ENCODE results near the gene CD177.
"Not testable (repeated sequence)": the region's sequence is repeated elsewhere in the genome, so short reads cannot be mapped to it uniquely, and the experiment has no call there.

CD177 gene

DNA sequence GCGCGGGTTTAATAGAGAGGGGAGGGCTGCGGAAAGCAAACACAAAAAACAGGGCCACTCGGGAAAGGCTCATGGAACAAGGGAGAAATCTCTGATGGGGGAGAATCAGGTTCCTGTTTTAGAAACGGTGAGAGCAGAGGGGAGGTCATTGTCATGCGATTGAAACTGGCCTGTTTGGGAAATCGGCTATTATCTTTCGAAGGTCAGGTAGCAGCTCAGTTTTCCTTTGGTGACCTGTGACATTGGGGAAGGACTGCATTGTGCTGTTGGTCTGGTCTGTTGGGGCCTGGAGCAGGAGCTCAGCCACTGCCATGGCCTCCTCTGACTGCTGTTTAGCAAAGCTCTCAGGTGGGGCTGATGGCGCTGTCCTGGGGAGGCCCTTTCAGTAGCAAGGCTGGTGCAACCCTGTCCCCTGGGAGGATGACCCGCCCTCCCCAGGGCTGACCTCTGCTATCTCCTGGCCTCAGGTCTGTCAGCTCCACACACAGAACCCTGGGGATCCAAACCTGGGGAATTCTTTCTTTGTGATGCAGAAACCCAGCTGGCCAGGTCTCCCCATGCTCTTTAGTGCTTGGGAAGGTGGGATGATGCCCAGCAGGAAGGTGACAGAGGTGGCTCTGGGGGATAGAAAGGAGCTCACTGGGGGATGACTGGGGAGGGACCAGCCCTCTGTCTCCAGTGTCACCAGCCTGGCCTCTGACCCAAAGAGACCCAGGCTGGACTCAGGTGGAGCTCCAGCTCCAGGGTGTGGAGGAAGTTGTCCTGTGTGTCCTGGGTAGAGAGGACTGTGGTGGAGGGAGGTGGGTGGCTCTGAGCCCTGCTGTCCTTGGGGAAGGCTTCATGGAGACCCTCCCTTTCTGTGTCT, 21.2 kb upstream of the CD177 start:
- DNase-seq (ENCODE audit: low read depth in 3 of 3): no peak

DNA sequence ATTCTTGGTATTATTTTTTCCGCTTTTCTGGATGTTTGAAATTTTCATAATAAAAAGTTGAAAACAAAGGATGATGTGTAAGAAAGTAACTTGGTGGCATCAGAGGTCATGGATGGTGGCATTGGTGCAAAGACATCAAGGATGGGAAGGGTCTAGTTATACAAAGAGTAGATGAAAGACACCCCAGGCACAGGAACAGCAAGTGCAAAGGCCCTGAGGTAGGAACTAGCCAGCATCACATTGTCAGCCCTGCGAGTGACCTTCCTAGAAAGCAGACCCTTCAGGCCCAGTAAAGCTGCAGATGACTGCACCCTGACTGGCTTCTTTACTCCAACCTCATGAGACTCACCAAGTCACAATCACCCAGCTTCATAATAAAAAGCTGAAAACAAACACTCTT, 17.0 kb upstream of the CD177 start:
- DNase-seq (ENCODE audit: low read depth in 3 of 3): not testable (repeated sequence)

DNA sequence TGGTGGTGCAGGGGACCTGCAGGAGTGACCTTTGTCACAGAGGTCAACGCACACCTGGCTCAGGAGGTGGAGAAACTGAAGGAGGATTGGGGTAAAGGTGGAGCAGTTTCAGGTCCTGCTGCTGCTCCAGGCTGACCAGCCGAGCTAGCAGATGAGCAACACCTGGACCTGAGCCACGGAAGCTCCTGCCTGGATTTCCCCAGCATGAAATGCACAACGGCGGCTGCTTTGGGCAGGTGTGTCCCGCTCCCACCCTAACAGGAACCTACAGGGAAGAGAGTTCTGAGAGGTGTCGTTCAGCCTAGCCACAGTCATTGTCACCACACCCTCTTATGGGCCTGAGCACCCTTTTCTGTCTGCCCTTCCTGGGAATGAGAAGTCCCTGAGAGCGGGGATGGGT, 15.7 kb upstream of the CD177 start:
- no peak for DNase-seq (ENCODE audit: low read depth in 3 of 3)

DNA sequence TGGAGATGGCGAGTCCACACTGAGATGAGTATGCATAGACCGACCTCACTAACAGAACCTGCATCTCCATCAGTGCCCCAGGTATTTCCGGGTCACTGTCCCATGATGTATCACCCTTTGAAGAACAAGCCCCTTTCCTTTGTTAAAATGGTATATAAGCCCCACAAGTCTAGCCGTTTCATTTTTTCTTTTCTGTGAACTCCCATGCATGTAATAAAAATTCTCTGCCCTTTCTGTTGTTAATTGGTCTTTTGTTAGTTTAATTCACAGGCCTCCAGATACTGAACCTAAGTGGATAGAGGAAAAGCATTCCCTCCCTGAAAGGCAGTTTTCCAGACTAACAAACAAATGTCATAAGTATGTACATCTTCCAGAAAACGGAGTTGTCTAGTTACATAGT, 15.0 kb upstream of the CD177 start:
- DNase-seq (ENCODE audit: low read depth in 3 of 3): no peak

DNA sequence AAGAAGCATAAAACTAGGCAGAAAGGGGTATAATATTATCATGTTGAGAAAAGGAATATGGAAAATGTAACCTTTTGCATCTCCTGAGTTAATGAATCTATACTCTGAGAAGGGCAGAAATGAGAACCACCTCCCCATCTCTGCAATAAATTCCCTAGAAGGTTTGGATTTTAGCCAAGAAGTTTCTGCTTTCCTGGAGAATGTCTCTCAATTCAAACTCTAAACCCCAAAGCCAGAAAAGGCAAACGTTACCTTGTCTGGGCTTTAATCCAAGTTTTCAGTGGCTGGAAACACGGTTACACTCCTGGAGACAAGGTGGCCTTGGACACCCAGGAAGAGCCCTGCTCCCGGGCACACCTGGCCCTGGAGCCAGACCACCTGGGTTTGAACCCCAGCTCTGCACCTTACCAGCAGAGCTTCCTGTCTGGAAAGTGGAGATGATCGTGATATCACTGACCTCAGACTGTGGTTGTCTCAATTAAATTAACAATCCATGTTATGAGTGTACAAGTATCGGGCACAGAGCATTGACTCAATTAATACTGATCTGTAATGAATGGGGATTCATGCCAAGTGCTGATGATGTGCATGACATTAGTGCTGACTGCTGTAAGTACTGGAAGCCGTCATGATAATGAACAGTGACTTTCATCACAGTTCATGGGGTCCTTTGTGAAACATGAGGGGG, 14.1 kb upstream of the CD177 start:
- not testable (repeated sequence) for DNase-seq (ENCODE audit: low read depth in 3 of 3)

DNA sequence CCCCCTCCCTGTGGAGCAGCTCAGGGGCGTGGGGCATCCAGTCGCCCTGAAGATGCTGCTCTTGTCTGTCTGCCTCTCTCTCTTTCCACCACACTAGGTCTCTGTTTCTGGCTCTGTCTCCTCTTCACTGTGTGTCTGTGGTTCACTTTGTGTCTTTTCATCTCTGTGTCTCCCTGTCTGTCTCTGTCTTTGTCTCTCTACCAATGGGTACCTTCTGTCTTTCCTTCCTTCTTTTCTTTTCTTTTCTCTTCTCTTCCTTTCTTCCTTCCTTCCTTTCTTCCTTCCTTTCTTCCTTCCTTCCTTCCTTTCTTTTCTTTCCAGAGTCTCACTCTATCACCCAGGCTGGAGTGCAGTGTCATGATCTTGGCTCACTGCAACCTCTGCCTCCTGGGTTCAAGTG, 13.4 kb upstream of the CD177 start:
- not testable (repeated sequence) for DNase-seq (ENCODE audit: low read depth in 3 of 3)

DNA sequence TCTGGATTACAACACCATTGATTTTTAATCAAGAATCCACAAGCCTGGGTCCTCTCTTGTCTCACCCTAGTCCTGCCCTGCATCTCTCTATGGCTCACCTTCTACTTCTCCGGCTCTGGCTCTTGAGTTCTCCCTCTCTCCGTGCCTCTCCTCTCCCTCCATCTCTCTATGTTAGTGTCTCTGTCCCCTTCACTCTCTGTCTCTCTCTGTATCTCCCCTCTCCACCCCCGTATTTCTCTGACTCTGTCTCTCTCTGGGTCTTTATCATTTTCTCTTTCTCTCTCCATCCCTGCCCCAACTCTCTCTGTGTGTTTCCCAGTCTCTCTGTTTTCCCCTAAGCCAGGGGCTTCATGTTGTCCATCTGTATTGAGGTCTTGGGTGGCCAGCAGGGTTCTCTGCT, 12.4 kb upstream of the CD177 start:
- DNase-seq (ENCODE audit: low read depth in 3 of 3): not testable (repeated sequence)

DNA sequence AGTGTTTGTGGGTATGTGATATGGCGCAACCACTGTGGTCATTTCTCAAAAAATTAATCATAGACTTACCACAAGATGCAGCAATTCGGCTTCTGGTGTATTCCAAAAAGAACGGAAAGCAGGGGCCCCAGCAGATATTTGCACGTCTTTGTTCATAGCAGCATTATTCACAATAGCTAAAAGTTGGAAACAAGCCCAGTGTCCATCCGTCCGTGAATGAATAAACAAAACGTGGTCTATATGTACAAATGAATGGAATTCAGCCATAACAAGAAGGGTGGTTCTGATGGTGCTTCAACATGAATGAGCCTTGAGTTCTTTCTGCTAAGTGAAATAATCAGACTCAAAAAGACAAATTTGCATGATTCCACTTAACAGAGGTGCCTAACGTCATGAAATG, 11.4 kb upstream of the CD177 start:
- DNase-seq (ENCODE audit: low read depth in 3 of 3): not testable (repeated sequence)

DNA sequence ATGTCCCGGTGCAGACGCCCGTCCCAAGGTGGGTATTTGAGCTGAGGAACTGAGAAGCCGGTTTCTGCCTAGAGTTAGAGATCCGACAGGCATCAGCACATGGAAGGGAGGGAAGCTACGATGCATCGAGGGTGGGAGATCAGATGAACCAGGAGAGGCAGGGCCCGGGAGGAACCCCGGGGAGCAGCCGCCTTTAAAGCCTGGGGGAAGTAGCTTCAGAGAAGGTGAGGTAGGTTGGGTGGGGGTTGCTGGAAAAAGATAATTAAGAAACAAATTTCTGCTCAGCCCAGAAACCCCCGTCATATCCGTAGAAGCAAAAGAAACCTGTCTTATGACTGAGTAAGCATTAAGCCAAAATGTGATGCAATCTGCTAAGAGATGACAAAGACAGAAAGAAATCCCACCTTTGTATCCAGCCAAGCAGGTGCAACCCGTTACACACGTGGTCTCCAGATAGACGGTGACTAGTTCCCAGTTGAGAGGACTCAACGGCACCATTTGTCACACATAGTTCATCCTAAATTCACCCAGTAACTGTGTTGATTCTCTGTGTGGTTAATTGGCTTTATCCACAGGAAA, 9.1 kb upstream of the CD177 start:
- not testable (repeated sequence) for DNase-seq (ENCODE audit: low read depth in 3 of 3)

DNA sequence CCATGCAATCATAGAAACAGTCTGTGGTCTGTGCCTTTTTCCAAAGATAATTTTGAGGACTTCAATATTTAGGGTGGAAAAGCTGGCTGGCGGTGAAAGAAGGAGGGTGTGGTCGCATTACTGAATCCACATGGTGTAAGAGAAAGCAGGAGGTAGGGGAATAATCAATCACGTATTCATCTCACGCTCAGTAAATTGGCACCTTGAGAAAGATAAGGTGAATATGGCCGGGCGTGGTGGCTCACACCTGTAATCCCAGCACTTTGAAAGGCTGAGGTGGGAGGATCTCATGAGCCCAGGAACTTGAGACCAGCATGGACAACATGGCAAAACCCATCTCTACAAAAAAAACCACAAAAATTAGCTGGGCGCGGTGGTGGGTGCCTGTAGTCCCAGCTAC, 3.7 kb upstream of the CD177 start:
- DNase-seq (ENCODE audit: low read depth in 3 of 3): not testable (repeated sequence)

DNA sequence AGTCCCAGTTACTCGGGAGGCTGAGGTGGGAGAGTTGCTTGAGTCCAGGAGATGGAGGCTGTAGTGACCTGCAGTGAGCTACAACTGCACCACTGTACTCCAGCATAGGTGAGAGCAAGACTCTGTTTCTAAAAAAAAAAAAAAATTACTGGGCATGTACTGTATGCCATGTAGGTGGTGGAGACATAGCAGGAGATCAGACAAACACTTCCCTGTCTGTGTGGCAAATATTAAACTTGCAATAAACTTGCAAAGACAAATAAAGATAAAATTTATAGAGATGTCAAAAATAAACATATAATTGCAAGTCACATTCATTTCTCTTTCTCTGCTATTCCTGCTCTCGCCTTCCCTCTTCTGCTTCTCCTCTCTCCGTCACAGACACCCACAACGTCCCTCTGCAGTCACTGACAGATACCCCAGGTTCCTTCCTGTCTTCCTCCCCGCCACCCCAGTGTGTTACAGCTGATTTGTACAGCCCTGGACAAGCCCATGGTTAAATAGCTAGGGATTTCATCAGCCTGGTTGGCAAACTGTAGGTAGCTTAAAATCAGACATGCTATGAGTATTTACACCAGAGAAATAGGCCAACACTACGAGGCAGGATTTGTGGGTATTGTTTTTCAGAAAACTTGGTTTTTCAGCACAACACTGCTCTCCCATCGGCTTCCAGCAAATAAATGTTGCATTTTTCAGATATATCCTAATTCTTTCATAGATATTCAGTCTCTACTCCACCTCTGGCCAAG, 1.3 kb upstream of the CD177 start:
- DNase-seq (ENCODE audit: low read depth in 3 of 3): no peak

DNA sequence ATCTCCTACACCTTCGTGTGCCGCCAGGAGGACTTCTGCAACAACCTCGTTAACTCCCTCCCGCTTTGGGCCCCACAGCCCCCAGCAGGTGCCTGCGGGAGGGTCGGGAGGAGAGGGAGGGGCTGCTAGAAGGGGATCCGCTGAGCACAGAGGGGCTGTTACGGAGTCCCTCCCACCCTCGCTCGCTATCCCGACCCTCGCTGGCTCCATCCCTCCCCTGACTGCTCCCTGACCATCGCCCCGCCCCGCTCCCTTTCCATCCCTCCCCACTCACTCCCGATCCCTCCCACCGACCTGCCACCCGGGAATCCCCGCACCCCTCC, 780 bp downstream of the CD177 start:
- DNase-seq (ENCODE audit: low read depth in 3 of 3): no peak

DNA sequence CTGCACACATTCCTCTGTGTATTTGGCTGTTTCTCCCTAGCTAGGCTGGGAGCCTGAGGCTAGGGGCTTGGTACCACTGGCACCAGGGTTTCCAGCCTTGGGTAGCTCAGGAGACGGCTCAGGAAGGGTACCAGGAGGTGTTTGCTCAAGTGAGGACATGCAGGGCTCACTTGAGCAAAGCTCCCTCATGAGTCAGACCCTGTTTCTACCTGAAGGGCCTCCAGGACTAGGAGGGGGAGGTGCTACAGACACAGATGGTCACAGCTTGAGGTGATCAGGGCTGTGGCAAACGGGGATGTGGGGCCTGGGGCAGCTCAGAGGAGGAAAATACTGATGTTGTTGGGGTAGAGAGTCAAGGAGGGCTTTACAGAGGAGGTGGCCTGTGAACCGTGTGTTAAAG, 3.3 kb downstream of the CD177 start:
- not testable (repeated sequence) for DNase-seq (ENCODE audit: low read depth in 3 of 3)

DNA sequence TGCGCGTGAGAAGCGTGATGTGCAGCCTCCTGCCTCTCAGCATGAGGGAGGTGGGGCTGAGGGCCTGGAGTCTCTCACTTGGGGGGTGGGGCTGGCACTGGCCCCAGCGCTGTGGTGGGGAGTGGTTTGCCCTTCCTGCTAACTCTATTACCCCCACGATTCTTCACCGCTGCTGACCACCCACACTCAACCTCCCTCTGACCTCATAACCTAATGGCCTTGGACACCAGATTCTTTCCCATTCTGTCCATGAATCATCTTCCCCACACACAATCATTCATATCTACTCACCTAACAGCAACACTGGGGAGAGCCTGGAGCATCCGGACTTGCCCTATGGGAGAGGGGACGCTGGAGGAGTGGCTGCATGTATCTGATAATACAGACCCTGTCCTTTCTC, 8.7 kb downstream of the CD177 start:
- no peak for DNase-seq (ENCODE audit: low read depth in 3 of 3)

DNA sequence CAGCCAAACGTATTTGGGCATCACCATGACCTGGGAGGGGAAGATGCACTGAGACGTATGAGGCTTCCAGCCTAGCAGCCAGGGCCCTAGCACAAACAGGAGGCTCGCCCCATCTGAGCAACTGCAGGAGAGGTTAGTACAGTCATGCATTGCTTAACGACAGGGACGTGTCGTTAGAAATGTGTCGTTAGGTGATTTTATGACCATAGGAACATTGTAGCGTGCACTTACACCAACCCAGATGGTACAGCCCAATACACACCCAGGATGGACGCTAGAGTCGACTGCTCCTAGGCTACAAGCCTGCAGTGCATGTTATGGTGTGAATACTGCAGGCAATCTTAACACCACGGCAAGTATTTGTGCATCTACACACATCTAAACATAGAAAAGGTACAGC, 9.3 kb downstream of the CD177 start:
- no peak for DNase-seq (ENCODE audit: low read depth in 3 of 3)

DNA sequence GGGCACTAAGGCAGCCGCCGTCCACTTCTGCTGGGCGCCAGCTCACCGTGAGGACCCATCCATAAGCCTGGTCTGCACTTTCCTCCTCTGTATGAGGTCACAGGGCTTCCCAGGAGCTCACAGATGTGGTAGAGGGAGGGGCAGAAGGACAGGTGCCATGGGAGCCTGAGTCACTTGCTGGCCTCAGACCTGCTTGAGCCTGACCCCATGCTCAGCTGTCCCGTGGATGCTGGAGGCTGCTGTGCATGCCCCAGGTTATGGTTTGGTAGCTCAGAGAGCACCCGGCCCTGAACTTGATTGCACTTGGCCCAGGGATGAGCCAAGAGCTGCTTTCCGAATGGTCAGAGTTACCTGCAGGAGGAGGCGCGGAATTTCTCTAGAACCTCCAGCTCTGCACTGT, 12.2 kb downstream of the CD177 start:
- not testable (repeated sequence) for DNase-seq (ENCODE audit: low read depth in 3 of 3)

DNA sequence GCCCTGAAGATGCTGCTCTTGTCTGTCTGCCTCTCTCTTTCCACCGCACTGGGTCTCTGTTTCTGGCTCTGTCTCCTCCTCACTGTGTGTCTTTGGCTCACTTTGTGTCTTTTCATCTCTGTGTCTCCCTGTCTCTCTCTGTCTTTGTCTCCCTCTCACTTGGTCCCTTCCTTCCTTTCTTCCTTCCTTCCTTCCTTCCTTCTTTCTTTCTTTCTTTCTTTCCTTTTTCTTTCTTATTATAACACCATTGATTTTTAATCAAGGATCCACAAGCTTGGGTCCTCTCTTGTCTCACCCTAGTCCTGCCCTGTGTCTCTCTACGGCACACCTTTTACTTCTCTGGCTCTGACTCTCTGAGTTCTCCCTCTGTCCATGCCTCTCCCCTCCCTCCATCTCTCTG, 14.3 kb downstream of the CD177 start:
- no peak for DNase-seq (ENCODE audit: low read depth in 3 of 3)

DNA sequence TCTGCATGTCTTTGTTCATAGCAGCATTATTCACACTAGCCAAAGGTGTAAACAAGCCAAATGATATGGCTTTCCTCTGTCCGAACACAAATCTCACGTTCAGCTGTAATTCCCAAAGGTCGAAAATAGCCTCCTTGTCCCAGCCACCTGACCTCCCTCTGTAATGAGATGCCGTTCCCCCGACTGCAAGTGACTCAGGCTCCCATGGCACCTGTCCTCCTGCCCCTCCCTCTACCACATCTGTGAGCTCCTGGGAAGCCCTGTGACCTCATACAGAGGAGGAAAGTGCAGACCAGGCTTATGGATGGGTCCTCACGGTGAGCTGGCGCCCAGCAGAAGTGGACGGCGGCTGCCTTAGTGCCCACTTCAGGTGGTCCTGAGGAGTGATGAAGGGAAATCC, 15.4 kb downstream of the CD177 start:
- DNase-seq (ENCODE audit: low read depth in 3 of 3): not testable (repeated sequence)

DNA sequence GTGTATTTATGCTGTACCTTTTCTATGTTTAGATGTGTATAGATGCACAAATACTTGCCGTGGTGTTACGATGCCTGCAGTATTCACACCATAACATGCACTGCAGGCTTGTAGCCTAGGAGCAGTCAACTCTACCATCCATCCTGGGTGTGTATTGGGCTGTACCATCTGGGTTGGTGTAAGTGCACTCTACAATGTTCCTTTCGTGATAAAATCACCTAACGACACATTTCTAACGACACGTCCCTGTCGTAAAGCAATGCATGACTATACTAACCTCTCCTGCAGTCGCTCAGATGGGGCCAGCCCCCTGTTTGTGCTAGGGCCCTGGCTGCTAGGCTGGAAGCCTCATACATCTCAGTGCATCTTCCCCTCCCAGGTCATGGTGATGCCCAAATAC, 18.4 kb downstream of the CD177 start:
- DNase-seq (ENCODE audit: low read depth in 3 of 3): no peak

DNA sequence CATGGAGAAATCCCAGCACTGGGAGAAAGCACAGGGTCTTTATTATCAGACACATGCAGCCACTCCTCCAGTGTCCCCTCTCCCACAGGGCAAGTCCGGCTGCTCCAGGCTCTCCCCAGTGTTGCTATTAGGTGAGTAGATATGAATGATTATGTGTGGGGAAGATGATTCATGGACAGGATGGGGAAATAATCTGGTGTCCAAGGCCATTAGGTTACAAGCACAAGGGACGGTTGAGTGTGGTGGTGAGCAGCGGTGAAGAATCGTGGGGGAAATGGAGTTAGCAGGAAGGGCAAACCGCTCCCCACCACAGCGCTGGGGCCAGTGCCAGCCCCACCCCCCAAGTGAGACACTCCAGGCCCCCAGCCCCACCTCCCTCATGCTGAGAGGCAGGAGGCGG, 19.0 kb downstream of the CD177 start:
- DNase-seq (ENCODE audit: low read depth in 3 of 3): no peak

DNA sequence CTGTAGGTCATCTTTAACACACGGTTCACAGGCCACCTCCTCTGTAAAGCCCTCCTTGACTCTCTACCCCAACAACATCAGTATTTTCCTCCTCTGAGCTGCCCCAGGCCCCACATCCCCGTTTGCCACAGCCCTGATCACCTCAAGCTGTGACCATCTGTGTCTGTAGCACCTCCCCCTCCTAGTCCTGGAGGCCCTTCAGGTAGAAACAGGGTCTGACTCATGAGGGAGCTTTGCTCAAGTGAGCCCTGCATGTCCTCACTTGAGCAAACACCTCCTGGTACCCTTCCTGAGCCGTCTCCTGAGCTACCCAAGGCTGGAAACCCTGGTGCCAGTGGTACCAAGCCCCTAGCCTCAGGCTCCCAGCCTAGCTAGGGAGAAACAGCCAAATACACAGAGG, 24.1 kb downstream of the CD177 start:
- not testable (repeated sequence) for DNase-seq (ENCODE audit: low read depth in 3 of 3)

DNA sequence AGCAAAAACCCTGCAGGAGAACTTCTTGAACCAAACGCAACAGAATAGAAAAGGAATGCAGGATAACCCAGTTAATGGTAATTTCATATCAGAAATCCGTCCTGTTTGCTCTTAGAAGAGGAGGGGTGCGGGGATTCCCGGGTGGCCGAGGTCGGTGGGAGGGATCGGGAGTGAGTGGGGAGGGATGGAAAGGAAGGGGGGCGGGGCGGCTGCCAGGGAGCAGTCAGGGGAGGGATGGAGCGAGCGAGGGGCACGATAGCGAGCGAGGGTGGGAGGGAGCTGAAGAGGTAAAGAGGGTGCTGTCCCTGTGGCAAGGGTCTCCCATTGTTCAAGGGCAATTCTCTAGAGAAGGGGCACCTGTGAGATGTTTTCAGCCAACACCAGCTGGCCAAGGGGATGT, 26.5 kb downstream of the CD177 start:
- DNase-seq (ENCODE audit: low read depth in 3 of 3): no peak
